GM21381 (cell line): Measurements from ENCODE around the gene SLC17A7.

Experiments used
- ATAC-seq: cut with Tn5 transposase; IDR thresholded peaks from one replicate; pipeline ENCODE4 v1.9.1; 2021; ENCODE audit warnings: mild to moderate bottlenecking, moderate library complexity; ENCODE audit not compliant: unreplicated experiment

SLC17A7 gene

GRCh38 chr19:49383599-49383998 lies 57.7 kb downstream of the SLC17A7 start:
- no peak for ATAC-seq

- ATAC-seq, result no peak
Observed at GRCh38 chr19:49382639-49383038, 58.7 kb downstream of the SLC17A7 start.

- ATAC-seq, result no peak
Observed at GRCh38 chr19:49380391-49380790, 60.9 kb downstream of the SLC17A7 start.
